AG09309 (cell line): ENCODE results near the gene CACNB2.

Experiments used
- DNase-seq: peaks from one replicate; pipeline ENCODE4 v3.0.0-alpha.2; 2010; ENCODE audit warnings: low read depth
- H3K4me3 ChIP-seq: 2 replicates; pipeline ENCODE4 v1.5.1; 2011; ENCODE audit warnings: mild to moderate bottlenecking, low read depth, low read length, moderate library complexity; ENCODE audit not compliant: control insufficient read depth
- CTCF ChIP-seq: IDR thresholded peaks from 2 replicates; pipeline ENCODE4 v1.5.1; 2011; ENCODE audit warnings: mild to moderate bottlenecking, low read depth, low read length, inconsistent platforms; ENCODE audit not compliant: insufficient read depth, control insufficient read depth; ENCODE audit errors: missing control alignments

The CACNB2 gene

DNA sequence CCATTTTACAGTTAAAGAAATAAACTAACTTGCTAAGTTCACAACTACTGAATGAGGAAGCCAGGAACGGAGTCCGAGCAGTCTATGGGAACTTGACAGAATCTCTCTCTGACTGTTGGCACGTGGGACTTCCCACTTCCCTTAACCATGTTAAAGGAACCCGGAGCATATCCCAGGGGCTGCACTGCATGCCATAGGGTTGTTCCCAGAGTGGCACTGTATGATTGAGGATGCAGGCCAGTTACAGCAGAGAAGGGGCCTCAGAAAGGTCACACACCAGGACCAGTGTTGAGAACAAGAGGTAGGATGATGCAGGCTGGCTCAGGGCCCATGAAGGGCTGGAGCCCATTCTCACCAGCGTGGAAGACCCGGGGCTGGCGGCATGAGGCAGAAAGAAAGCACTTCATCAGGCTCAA is 309.4 kb downstream of the CACNB2 start:
- no peak for DNase-seq
- TF ChIP-seq CTCF: no peak
- no peak overlapping the region for H3K4me3 ChIP-seq

GRCh38 chr10:18450298-18450697 is 310.1 kb downstream of the CACNB2 start:
- no peak for TF ChIP-seq CTCF
- no peak overlapping the region for H3K4me3 ChIP-seq
- no peak for DNase-seq

- no peak for DNase-seq
- TF ChIP-seq CTCF: no peak
- H3K4me3 ChIP-seq: no peak overlapping the region
Observed at GRCh38 chr10:18455086-18455884, 315.1 kb downstream of the CACNB2 start.

- no peak overlapping the region for H3K4me3 ChIP-seq
- TF ChIP-seq CTCF: no peak
- no peak for DNase-seq
Observed at GRCh38 chr10:18456984-18457383, 316.8 kb downstream of the CACNB2 start.

GRCh38 chr10:18460032-18460431 is 319.8 kb downstream of the CACNB2 start:
- TF ChIP-seq CTCF: no peak
- no peak for DNase-seq

DNA sequence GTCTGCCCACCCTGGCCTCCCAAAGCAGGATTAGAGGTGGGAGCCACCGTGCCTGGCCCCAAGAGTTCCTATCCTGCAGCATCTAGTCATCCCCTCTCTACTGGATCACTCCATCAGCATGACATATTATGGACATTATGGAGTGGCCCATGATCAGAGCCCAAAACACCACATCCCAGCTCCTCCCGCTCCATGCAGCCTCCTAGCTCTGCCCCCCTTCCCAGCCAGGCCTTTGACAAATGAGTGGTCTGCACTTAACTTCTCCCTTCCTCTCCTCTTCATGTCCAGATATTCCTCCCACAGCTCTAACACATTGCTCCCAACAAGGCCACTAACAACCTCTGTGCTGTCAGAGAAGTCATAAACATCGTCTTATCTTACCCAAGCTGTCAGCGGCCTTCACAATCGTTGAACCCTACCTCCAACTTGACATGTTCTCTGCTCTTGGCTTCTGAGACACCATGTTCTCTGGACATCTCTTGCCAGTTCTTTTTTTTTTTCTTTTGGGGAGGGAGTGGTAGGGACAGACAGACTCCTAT is 323.5 kb downstream of the CACNB2 start:
- DNase-seq: no peak
- no peak for TF ChIP-seq CTCF
- no peak overlapping the region for H3K4me3 ChIP-seq

More at GRCh38 chr10:18460032-18460431, 319.8 kb downstream of the CACNB2 start:
- no peak overlapping the region for H3K4me3 ChIP-seq
